Muscle layer of duodenum (tissue), 2 donors: ENCODE data around the gene MON2.

Source experiments
- H3K27ac ChIP-seq: one replicate; pipeline ENCODE4 v1.7.0; 2013; ENCODE audit warnings: mild to moderate bottlenecking, low read length
- H3K27me3 ChIP-seq: one replicate; pipeline ENCODE4 v1.7.0; 2013; ENCODE audit warnings: low read depth, mild to moderate bottlenecking, control low read depth, low read length
- H3K36me3 ChIP-seq, 2 donors: one replicate each; pipeline ENCODE4 v1.7.0; 2013; ENCODE audit warnings: low read length in 2 of 2, control low read depth in 1 of 2, mild to moderate bottlenecking in 1 of 2; ENCODE audit not compliant: insufficient read depth in 2 of 2, control insufficient read depth in 1 of 2
- H3K4me1 ChIP-seq, 2 donors: one replicate each; pipeline ENCODE4 v1.7.0; 2013; ENCODE audit warnings: low read length in 2 of 2, mild to moderate bottlenecking in 2 of 2, control low read depth in 1 of 2, moderate library complexity in 1 of 2; ENCODE audit not compliant: insufficient read depth in 2 of 2, control insufficient read depth in 1 of 2
- H3K4me3 ChIP-seq, 2 donors: one replicate each; pipeline ENCODE4 v1.7.0; 2013; ENCODE audit warnings: low read length in 2 of 2, low read depth in 1 of 2, mild to moderate bottlenecking in 1 of 2
- H3K9me3 ChIP-seq, 2 donors: one replicate each; pipeline ENCODE4 v1.7.0; 2013; ENCODE audit warnings: low read length in 2 of 2, control low read depth in 1 of 2, mild to moderate bottlenecking in 1 of 2; ENCODE audit not compliant: control insufficient read depth in 1 of 2
- donor health status: healthy.

The MON2 gene

DNA sequence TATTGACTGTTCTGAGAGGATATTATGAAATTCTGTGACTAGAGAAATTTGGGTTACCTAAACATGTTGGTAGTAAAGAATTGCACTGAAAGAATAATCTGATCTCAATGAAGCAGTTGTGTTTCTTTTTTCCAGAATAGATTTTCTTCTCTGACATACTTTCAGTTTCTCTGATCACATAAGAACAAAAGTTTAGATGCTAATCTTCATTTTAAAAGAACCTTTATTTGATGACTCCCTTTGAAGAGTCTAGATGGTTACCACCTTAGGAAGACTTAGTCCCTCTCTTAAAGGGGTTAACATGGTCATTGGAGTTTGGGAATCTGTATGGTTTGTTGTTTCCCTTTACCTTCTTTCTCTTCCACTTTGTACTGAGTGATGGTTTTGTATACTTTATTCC is 58.6 kb downstream of the MON2 start:
- Histone ChIP-seq H3K36me3 (peaks cover 3 to 5% of the 10 kb centered on the region in 2 donors), H3K27me3 (no peaks in the 10 kb centered on the region), H3K9me3 (no peaks in the 10 kb centered on the region), H3K4me3 (no peak overlapping the region), H3K4me1 (peaks cover 0 to 6% of the 10 kb centered on the region in 2 donors), H3K27ac (no peak overlapping the region)

DNA sequence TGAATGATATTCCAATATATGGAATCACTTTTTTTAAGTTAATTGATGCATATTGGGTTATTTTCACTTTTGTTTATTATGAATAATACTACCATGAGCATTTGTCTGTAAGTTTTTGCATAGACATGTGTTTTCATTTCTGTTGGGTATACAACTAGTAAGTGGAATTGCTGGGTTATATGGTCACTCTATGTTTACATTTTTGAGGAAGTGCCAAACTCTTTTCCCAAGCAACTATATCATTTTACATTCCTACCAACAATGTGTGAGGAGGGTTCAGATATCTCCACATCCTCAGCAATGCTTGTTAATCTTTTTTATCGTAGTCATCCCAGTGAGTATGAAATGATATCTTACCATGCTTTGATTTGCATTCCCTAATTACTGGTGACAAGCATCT is 64.0 kb downstream of the MON2 start:
- Histone ChIP-seq H3K27me3 (no peaks in the 10 kb centered on the region), H3K27ac (no peak overlapping the region), H3K4me3 (no peak overlapping the region), H3K9me3 (no peaks in the 10 kb centered on the region), H3K36me3 (peaks cover 20 to 21% of the 10 kb centered on the region in 2 donors), H3K4me1 (no peaks in the 10 kb centered on the region)

DNA sequence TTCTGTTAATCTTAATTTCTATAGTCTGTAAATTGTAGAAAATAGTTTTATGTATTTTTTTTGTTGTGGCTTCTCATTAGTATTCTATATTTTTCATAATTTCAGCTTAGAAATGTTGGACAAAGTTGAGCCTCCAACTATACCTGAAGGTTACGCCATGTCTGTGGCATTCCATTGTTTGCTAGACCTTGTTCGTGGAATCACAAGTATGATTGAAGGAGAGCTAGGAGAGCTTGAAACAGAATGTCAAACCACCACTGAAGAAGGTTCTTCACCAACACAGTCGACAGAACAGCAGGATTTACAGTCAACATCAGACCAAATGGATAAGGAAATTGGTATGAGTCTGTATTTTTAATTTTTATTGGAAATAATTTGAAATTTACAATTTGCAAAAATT is 65.7 kb downstream of the MON2 start:
- Histone ChIP-seq H3K27ac (no peak overlapping the region), H3K27me3 (no peaks in the 10 kb centered on the region), H3K4me1 (no peaks in the 10 kb centered on the region), H3K4me3 (no peak overlapping the region), H3K36me3 (peaks cover 22 to 27% of the 10 kb centered on the region in 2 donors), H3K9me3 (no peaks in the 10 kb centered on the region)

DNA sequence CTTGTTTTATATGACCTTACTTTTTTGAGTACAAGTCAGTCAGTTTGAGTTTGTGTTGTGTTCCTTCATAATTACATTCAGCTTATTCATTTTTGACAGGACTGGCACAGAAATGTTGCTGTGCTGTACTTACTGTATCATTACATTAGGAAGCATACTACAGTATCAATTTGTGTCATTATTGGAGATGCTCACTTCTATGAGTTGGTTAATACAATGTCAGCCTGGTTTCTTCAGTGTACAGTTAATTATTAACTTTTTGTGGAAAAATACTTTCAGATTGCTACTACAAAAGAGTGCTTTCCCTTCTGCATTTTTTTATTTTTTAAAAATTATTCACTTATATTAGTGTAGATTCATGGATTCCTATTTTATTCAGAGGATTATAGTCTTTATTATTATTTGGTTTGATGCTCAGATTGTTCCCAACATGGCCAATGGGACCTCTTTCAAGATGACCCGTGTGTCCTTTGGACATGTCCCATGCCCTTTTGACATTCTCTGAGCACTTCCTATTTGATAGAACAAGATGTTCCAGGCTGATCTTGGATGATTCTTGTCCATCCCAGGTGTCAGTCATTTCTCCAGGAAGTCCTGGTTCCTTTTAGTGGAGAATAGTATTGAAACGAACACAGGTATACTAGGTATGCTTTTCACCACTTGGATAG is 66.6 kb downstream of the MON2 start:
- peaks cover 24 to 31% of the 10 kb centered on the region in 2 donors for H3K36me3 ChIP-seq
- H3K27me3 ChIP-seq, result no peaks in the 10 kb centered on the region
- H3K4me3 ChIP-seq, result no peak overlapping the region
- H3K27ac ChIP-seq, result no peak overlapping the region
- H3K9me3 ChIP-seq, result no peaks in the 10 kb centered on the region
- no peaks in the 10 kb centered on the region for H3K4me1 ChIP-seq

DNA sequence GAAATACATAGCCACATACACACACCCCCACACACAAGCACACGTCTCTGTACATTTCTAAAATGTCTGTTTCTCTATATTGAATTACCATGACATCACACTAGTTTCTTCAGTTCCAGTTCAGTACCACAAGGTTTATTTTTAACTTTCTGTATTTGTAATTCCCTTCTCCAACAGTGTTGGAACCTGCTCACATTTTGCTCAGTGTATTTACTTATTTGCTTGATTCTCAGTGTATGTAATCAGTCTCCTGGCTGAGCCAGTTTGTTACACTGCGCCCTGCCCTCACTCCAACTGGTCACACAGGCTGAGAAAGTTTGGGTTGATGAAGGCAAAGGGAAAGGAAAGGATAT is 67.1 kb downstream of the MON2 start:
- H3K36me3 ChIP-seq, result peaks cover 26 to 30% of the 10 kb centered on the region in 2 donors

DNA sequence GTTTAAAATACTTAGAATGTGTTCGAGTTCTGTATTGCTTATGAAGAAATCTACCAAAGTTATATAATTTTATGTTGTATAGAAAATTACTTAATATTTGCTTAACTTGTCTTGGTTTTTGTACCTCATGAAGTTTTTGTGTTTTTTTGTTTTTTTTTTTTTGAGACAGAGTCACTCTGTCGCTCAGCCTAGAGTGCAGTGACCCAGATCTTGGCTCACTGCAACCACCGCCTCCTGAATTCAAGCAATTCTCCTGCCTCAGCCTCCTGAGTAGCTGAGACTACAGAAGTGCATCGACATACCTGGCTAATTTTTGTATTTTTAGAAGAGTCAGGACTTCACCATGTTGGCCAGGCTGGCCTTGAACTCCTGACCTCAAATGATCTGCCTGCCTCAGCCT is 69.9 kb downstream of the MON2 start:
- Histone ChIP-seq H3K36me3 (peaks cover 30% of the 10 kb centered on the region in 2 donors), H3K27me3 (no peaks in the 10 kb centered on the region), H3K27ac (no peak overlapping the region), H3K9me3 (no peaks in the 10 kb centered on the region), H3K4me3 (no peak overlapping the region), H3K4me1 (no peaks in the 10 kb centered on the region)

More for the DNA sequence above, 67.1 kb downstream of the MON2 start:
- Histone ChIP-seq H3K27ac (no peak overlapping the region), H3K4me3 (no peak overlapping the region), H3K27me3 (no peaks in the 10 kb centered on the region), H3K9me3 (no peaks in the 10 kb centered on the region), H3K4me1 (no peaks in the 10 kb centered on the region)

DNA sequence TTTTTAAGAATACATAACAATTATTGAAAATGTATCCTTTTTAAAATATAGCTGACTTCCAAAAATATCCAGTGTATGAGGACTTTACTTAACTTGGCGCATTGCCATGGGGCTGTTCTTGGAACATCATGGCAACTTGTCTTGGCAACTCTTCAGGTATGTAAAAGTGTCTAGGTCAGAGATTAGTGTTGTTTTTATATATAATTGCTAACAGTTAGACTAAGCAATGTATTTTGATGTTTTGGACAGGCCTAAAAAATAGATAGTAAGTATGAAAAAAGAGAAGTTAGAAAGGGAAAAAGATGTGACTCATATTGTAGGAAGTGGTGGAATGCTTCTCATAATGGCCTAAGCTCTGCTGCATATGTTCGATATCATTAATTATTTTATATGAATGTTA is 70.9 kb downstream of the MON2 start:
- H3K27me3 ChIP-seq, result no peaks in the 10 kb centered on the region
- no peak overlapping the region for H3K4me3 ChIP-seq
- H3K4me1 ChIP-seq, result no peaks in the 10 kb centered on the region
- peaks cover 27 to 28% of the 10 kb centered on the region in 2 donors for H3K36me3 ChIP-seq
- no peak overlapping the region for H3K27ac ChIP-seq
- H3K9me3 ChIP-seq, result no peaks in the 10 kb centered on the region

DNA sequence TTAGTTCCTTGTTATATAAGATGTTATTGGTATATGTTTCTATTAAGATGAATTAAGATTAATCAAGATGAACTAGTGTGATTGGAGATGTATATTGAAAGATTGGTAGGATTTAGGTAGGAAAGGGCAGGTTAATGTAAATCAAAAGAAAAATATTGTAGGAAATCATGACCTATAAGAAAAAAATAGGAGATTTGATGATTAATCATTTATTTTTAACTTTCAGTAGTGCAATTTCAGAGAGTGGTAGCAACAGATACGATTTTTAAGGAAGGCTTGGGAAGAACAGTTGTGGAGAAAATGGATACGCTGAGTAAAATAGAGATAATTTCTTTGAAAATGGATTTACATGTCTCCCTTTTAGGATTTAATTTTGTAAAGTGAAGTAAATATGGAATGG is 73.7 kb downstream of the MON2 start:
- Histone ChIP-seq H3K4me1 (no peaks in the 10 kb centered on the region), H3K27me3 (no peaks in the 10 kb centered on the region), H3K9me3 (no peaks in the 10 kb centered on the region), H3K36me3 (peaks cover 31 to 36% of the 10 kb centered on the region in 2 donors), H3K4me3 (no peak overlapping the region), H3K27ac (no peak overlapping the region)

DNA sequence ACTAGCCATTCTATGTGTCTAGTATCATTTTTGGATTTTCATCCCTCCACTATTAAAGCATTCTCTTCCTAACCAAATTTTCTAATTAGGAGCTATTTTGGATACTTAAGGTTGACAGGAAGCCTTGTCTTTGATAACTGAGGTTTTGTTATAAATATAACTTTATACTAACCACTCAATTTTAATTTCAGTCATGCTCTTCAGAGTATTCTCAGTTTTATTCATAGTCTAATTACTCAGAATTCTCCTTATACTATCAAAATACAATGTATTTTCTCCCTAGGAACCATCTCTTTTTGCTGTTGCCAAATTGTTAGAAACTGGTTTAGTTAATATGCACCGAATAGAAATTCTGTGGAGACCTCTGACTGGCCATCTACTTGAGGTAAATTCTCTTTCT is 76.2 kb downstream of the MON2 start:
- Histone ChIP-seq H3K27ac (no peak overlapping the region), H3K36me3 (peaks cover 32 to 36% of the 10 kb centered on the region in 2 donors), H3K27me3 (no peaks in the 10 kb centered on the region), H3K9me3 (no peaks in the 10 kb centered on the region), H3K4me1 (no peaks in the 10 kb centered on the region), H3K4me3 (no peak overlapping the region)

DNA sequence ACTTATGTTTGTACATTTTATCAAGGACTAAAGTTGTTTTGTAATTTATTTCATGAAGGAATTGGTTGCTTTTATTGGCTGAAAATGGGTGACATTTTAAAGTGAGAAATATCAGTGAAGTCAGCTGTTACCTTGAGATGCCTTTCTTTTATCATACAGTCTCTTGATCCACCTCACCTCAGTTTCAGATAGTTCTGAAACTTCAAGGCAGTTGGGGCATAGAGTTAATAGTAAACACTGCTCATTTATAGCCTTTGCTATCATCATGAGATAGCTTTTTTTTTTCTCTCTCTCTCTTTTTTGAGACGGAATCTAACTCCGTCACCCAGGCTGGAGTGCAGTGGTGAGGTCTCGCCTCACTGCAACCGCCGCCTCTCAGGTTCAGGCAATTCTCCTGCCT is 76.7 kb downstream of the MON2 start:
- Histone ChIP-seq H3K27ac (no peak overlapping the region), H3K9me3 (no peaks in the 10 kb centered on the region), H3K4me3 (no peak overlapping the region), H3K36me3 (peaks cover 32 to 36% of the 10 kb centered on the region in 2 donors), H3K27me3 (no peaks in the 10 kb centered on the region), H3K4me1 (no peaks in the 10 kb centered on the region)

DNA sequence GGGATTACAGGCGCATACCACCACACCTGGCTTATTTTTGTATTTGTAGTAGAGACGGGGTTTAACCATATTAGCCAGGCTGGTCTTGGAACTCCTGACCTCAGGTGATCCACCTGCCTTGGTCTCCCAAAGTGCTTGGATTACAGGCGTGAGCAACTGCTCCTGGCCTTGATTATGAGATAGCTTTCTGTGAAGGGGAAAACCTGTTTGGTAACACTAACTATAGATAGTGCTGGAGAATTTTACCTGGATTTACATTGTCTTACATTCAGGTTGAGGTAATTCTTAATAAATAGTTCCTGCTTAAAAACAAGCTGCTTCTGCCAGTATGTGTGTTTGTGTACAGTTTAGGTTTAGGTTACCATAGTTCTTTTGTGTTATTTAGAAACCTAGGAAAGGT is 77.1 kb downstream of the MON2 start:
- H3K4me3 ChIP-seq, result no peak overlapping the region
- peaks cover 29 to 35% of the 10 kb centered on the region in 2 donors for H3K36me3 ChIP-seq
- no peaks in the 10 kb centered on the region for H3K4me1 ChIP-seq
- no peaks in the 10 kb centered on the region for H3K9me3 ChIP-seq
- no peak overlapping the region for H3K27ac ChIP-seq
- H3K27me3 ChIP-seq, result no peaks in the 10 kb centered on the region

DNA sequence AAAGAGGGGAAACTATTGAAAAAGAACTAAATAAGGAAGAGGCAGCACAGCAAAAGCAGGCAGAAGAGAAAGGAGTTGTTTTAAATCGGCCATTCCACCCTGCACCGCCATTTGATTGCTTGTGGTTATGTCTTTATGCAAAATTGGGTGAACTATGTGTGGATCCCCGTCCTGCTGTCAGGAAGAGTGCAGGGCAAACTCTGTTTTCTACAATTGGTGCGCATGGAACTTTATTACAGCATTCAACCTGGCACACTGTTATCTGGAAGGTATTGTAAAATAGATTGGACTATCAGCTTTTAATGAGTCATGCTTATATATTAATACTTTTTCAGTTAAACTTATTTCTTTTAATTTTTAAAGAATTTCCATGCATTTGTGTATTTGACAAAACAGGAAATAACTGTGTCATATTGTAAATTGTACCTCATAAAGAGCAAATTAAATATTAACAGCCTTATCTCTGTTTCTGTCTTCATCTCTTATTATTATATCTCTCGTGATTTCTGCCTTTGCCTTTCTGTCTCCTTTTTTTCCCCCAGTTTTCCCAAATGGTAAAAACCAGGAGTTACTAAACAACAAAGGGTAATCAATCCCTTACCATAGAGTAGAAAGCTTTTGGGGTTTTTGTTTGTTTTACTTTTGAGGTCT is 86.4 kb downstream of the MON2 start:
- Histone ChIP-seq H3K4me3 (no peak overlapping the region), H3K4me1 (no peaks in the 10 kb centered on the region), H3K27me3 (no peaks in the 10 kb centered on the region), H3K27ac (no peak overlapping the region), H3K36me3 (peaks cover 19 to 58% of the 10 kb centered on the region in 2 donors), H3K9me3 (no peaks in the 10 kb centered on the region)
